Ovary (tissue), 3 donors: Measurements from ENCODE around the gene ZNF598.

Experiments
- EP300 ChIP-seq: sonication (generic); formaldehyde crosslinking; IDR thresholded peaks from one replicate; pipeline ENCODE4 v1.6.1; 2017; ENCODE audit warnings: antibody characterized with exemption
- TF ChIP-seq, protein P1 (sequence below), 3 donors: fragments of 450-650 bp in 2 of 3; fragments of 200-600 bp in 1 of 3; IDR thresholded peaks; one replicate each; pipeline versions ENCODE4 v1.5.1 to v1.8.0; 2016 to 2022; ENCODE audit warnings: antibody characterized with exemption in 3 of 3, mild to moderate bottlenecking in 1 of 3
- donor health status: DM: no; HTN: no; CAD: no.

- TF ChIP-seq, protein P1, sequence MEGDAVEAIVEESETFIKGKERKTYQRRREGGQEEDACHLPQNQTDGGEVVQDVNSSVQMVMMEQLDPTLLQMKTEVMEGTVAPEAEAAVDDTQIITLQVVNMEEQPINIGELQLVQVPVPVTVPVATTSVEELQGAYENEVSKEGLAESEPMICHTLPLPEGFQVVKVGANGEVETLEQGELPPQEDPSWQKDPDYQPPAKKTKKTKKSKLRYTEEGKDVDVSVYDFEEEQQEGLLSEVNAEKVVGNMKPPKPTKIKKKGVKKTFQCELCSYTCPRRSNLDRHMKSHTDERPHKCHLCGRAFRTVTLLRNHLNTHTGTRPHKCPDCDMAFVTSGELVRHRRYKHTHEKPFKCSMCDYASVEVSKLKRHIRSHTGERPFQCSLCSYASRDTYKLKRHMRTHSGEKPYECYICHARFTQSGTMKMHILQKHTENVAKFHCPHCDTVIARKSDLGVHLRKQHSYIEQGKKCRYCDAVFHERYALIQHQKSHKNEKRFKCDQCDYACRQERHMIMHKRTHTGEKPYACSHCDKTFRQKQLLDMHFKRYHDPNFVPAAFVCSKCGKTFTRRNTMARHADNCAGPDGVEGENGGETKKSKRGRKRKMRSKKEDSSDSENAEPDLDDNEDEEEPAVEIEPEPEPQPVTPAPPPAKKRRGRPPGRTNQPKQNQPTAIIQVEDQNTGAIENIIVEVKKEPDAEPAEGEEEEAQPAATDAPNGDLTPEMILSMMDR (IDR thresholded peaks at IDR 0.05) = no peak
- no peak for TF ChIP-seq EP300
These were observed 4.0 kb downstream of the ZNF598 start for GRCh38 chr16:2005646-2006045.
